ENCODE results near the gene KIF20B. TPM values are rescaled to one million over a fixed set of nuclear protein-coding genes. Genes with fewer than 3 reads are reported as not detected.
A peak's percentile ranks its signal among the peaks of the same experiment; 100 is the strongest.

The KIF20B gene
- total and polyA plus RNA-seq, 2 of the 13 experiments (the other 11 are each of a cell fraction or from before 2014, with no cell fraction given) = 3.5 to 38.6 TPM

DNA sequence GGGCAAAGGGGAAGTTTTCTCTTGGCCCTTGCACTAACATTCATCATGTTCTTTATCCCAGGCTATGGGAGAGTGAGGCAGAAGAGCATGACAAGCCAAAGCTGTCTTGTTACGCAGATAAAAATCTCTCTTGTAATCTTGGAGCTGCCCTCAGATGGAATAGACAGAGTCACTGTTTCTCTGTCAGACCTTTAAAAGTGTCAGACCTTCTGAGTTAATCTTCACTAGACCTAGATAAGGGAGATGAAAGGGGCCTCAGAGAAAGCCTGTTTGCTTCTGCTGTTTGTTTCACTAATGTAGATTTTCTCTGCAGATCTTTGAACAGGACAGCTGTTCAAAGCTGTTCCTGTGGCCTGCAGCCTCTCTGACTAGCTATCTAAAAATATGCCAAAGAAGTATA lies 112.9 kb downstream of the KIF20B start (continued):
- TF ChIP-seq MYPOP (CRISPR knock-in tag; IDR thresholded peaks at IDR 0.05) (no peak), NCOA2 (CRISPR knock-in tag; IDR thresholded peaks at IDR 0.05) (peak; percentile 88), MLXIP (CRISPR knock-in tag; IDR thresholded peaks at IDR 0.05; ENCODE audit: borderline replicate concordance) (no peak), POLR2AphosphoS5 (IDR thresholded peaks at IDR 0.05; ENCODE audit: low read depth, low read length) (no peak; the same call in 1 of the 2 replicates), ZNF552 (CRISPR knock-in tag; IDR thresholded peaks at IDR 0.05; ENCODE audit: borderline replicate concordance) (no peak), MATR3 (CRISPR knock-in tag; IDR thresholded peaks at IDR 0.05) (no peak), GATA4 (IDR thresholded peaks at IDR 0.05; ENCODE audit: borderline replicate concordance, low read depth) (peak; percentile 93; the same call in 1 of the 2 replicates), ZNF121 (CRISPR knock-in tag; IDR thresholded peaks at IDR 0.05) (peak; percentile 94), TCF12 (IDR thresholded peaks at IDR 0.05) (no peak), TCF12 (CRISPR knock-in tag; IDR thresholded peaks at IDR 0.05) (no peak), ARID4A (CRISPR knock-in tag; IDR thresholded peaks at IDR 0.05; ENCODE audit: borderline replicate concordance) (0 out of 2 replicates have a peak, but pooled peaks have one; percentile 10), TARDBP (CRISPR knock-in tag; IDR thresholded peaks at IDR 0.05) (peak; percentile 78; the same call in 1 of the 2 replicates), NFYB (CRISPR knock-in tag; IDR thresholded peaks at IDR 0.05) (no peak), KLF6 (CRISPR knock-in tag; IDR thresholded peaks at IDR 0.05) (no peak), TOE1 (CRISPR knock-in tag; IDR thresholded peaks at IDR 0.05) (no peak; the same call in 1 of the 2 replicates), GMEB1 (CRISPR knock-in tag; IDR thresholded peaks at IDR 0.05; ENCODE audit: borderline replicate concordance) (0 out of 2 replicates have a peak, but pooled peaks have one; percentile 21), CTCF (CRISPR knock-in tag; IDR thresholded peaks at IDR 0.05) (no peak), SAP130 (CRISPR knock-in tag; IDR thresholded peaks at IDR 0.05; ENCODE audit: low read depth) (peak; percentile 59), ZNF251 (CRISPR knock-in tag; IDR thresholded peaks at IDR 0.05) (no peak), ZSCAN12 (CRISPR knock-in tag; IDR thresholded peaks at IDR 0.05) (no peak)
